ENCODE measurements around the gene RBM34. TPM values are rescaled to one million over a fixed set of nuclear protein-coding genes. Genes with fewer than 3 reads are reported as not detected.

RBM34 gene
- total and polyA plus RNA-seq, 3 donors from 2014 or later: 48.0 to 62.3 (median 61.9) TPM

DNA sequence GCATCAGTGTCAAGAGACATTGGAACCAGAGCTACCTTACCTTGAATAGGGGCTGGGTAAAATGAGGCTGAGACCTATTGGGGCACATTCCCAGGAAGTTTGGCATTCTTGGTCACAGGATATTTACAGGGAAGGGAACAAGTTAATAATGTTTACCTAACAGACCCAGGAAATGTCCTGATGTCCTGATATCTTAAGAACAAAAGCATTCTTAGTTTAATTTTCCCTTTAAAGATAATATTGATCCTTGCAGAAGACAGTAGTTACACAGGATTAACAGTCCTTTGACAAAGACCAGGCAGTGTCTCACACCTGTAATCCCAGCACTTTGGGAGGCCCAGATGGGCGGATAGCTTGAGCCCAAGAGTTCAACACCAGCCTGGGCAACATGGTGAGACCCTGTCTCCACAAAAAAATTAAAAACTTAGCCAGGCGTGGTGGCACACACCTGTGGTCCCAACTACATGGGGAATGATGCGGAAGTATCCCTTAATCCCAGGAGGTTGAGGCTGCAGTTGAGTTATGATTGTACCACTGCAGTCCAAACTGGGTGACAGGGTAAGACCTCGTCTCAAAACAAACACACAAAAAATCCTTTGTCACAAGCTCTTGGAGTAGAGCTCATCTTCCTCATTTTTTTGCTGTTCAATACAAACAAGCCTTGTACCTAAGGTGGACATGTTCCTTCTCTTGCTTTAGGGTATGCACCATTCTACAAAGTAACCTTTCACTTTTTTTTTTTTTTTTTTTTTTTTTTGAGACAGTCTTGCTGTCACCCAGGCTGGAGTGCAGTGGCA lies 31.1 kb downstream of the RBM34 start:
- Histone ChIP-seq H3K4me3 (no peak overlapping the region), H3K9me3 (no peaks in the 10 kb centered on the region), H3K4me1 (peaks cover 6% of the 10 kb centered on the region), H3K27ac (peak overlapping the region in 1 of 2 donors; percentile 87), H3K27me3 (no peaks in the 10 kb centered on the region), H3K36me3 (ENCODE audit: low read depth, missing control alignments) (no peaks in the 10 kb centered on the region)
- intact Hi-C loops (cut with DNase I; ENCODE audit: low total_unique reads): no loop called here
- TF ChIP-seq POLR2A (IDR thresholded peaks at IDR 0.05): no peak
- TF ChIP-seq, protein P1, sequence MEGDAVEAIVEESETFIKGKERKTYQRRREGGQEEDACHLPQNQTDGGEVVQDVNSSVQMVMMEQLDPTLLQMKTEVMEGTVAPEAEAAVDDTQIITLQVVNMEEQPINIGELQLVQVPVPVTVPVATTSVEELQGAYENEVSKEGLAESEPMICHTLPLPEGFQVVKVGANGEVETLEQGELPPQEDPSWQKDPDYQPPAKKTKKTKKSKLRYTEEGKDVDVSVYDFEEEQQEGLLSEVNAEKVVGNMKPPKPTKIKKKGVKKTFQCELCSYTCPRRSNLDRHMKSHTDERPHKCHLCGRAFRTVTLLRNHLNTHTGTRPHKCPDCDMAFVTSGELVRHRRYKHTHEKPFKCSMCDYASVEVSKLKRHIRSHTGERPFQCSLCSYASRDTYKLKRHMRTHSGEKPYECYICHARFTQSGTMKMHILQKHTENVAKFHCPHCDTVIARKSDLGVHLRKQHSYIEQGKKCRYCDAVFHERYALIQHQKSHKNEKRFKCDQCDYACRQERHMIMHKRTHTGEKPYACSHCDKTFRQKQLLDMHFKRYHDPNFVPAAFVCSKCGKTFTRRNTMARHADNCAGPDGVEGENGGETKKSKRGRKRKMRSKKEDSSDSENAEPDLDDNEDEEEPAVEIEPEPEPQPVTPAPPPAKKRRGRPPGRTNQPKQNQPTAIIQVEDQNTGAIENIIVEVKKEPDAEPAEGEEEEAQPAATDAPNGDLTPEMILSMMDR (IDR thresholded peaks at IDR 0.05): no peak
- 88 to 89% methylated on average over 4 of the region's 4 CpGs for WGBS, 2 donors
- DNase-seq: no peak

DNA sequence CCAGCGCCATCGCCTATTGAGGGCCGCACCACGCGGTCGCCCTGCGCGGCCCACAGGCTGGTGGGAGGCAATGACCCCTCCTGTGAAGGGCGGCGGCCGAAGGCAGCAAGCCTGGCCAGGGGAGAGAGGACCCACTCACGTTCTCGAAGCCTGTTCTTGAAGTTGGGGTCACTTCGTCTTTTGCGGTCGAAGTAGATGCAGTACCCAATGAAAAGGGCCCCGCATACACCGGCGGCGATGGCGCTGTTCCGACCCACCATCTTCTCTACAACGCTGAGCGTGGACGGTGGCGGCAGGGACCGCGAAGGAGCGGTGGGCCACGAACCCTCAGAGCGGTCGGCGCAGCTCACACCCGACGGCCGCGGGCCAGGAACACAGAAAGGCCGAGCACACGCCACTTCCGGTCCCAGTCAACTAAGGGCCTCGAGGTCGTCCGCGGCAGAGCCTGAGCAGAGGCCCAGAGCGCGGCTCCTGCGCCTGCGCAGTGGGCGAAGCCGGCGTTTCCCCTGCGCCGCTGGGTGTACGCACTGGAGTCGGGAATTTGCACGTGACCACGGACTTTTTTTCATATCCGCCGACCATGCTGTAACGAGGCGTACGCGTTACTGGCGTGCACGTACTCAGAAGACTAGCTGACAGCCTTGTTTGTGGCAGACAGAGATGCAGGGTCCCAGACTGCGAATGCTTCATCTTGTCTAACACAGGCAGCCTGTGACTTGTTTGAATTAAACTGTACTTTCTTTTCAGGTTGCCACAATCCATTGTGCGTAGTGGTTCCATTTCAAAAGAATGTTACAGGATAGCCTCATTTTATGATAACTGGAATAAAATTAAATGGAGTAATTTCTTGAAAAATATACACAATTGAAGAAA lies 32.4 kb downstream of the RBM34 start, which contains the start of gene TOMM20:
TSS of gene TOMM20 (minus strand) at position 382 of the 873 bp plus-strand sequence. CDS start at position 260, 122 bp downstream.
- peak; percentile 97 for DNase-seq
- no peak for TF ChIP-seq POLR2A (IDR thresholded peaks at IDR 0.05)
- TF ChIP-seq, protein P1 (IDR thresholded peaks at IDR 0.05): no peak
- H3K4me3 ChIP-seq: peak within 1 kb of the TSS; percentile 92 to 93
- WGBS, 2 donors: 1 to 2% methylated on average over 12 to 64 of the region's 67 CpGs
- H3K9me3 ChIP-seq: no peaks in the 10 kb centered on the region
- peaks cover 6% of the 10 kb centered on the region for H3K4me1 ChIP-seq
- intact Hi-C loops (cut with DNase I; ENCODE audit: low total_unique reads): no loop called here
- no peaks in the 10 kb centered on the region for H3K27me3 ChIP-seq
- H3K27ac ChIP-seq: peak within 1 kb of the TSS; percentile 79 to 87
- no peaks in the 10 kb centered on the region for H3K36me3 ChIP-seq (ENCODE audit: low read depth, missing control alignments)

DNA sequence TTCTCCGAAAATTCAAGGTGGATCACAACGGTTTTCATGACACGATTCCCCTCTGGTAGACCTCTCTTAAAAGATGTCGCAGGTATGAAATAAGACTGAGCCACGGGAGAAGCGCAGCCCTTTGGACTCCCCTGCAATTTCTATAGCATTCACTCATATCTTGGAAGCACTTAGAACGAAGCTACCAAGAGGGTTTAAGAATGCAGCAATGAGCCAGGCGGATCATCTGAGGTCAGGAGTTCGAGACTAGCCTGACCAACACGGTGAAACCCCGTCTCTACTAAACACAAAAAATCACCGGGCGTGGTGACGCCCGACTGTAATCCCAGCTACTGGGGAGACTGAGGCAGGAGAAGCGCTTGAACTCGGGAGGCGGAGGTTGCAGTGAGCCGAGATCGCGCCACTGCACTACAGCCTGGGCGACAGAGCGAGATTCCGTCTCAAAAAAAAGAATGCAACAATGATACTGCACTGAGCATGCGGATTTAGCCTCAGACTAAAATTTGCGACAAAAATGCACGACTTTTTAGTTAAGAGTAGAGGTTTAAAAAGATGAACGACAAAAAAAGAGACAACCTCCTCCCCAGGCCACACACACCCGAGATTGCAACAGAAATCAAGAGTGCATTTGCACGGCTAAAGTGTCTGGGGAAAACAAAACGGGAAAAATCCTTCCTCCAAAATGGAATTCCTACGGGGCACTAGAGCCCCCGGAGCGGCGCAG lies 33.2 kb downstream of the RBM34 start:
- Histone ChIP-seq H3K27ac (peak overlapping the region; percentile 79 to 87), H3K4me3 (peak overlapping the region; percentile 92 to 93), H3K4me1 (peaks cover 10% of the 10 kb centered on the region), H3K9me3 (no peaks in the 10 kb centered on the region), H3K27me3 (no peaks in the 10 kb centered on the region), H3K36me3 (ENCODE audit: low read depth, missing control alignments) (no peaks in the 10 kb centered on the region)
- TF ChIP-seq, protein P1 (IDR thresholded peaks at IDR 0.05): no peak
- no peak for TF ChIP-seq POLR2A (IDR thresholded peaks at IDR 0.05)
- no peak for DNase-seq
- intact Hi-C loops (cut with DNase I; ENCODE audit: low total_unique reads): no loop called here
- 0 to 1% methylated on average over 35 of the region's 35 CpGs for WGBS, 2 donors

DNA sequence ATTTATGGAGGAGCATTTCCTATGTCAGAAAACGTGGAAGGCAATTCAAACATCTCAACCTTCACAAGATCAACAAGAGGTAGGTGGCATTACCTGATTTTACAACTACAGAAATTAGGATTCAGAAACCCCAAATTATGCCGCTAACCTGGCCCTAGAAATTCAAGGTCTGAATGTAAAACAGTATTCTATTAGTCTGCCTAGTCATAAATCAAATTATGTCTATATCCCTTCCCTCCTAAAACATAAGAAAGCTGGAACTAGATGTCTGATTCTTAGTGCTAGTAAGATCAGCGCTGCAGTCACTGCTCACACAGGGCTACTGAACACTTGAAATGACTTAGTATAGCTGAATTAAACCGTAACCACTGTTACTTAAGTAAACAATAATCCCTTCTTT lies 33.8 kb downstream of the RBM34 start:
- Histone ChIP-seq H3K27me3 (no peaks in the 10 kb centered on the region), H3K9me3 (no peaks in the 10 kb centered on the region), H3K4me3 (peak overlapping the region in 1 of 2 donors; percentile 92), H3K36me3 (ENCODE audit: low read depth, missing control alignments) (no peaks in the 10 kb centered on the region), H3K4me1 (peaks cover 17% of the 10 kb centered on the region), H3K27ac (no peak overlapping the region)
- no peak for DNase-seq
- intact Hi-C loops (cut with DNase I; ENCODE audit: low total_unique reads): no loop called here
- no peak for TF ChIP-seq POLR2A (IDR thresholded peaks at IDR 0.05)
- TF ChIP-seq, protein P1 (IDR thresholded peaks at IDR 0.05): no peak
- 25 to 27% methylated on average over 4 of the region's 4 CpGs for WGBS, 2 donors

Data from testis (tissue), 3 donors.